NT2/D1 (cell line): ENCODE results near the gene BTG1.
"Not testable (repeated sequence)": the region's sequence is repeated elsewhere in the genome, so short reads cannot be mapped to it uniquely, and the experiment has no call there.

Experiments
- YY1 ChIP-seq: IDR thresholded peaks from 2 replicates; pipeline ENCODE4 v1.6.1; 2011; ENCODE audit not compliant: insufficient read length, insufficient read depth
- ZNF274 ChIP-seq: IDR thresholded peaks from 2 replicates; pipeline ENCODE4 v1.6.1; 2011; ENCODE audit warnings: mild to moderate bottlenecking, low read depth, low read length

- not testable (repeated sequence) for TF ChIP-seq YY1, ZNF274
Measured at GRCh38 chr12:92135541-92135940, 10.1 kb downstream of the BTG1 start.
